HG02588 (cell line): ENCODE results near the gene ZFP14.

Experiments used
- ATAC-seq: cut with Tn5 transposase; IDR thresholded peaks from one replicate; pipeline ENCODE4 v1.9.1; 2021; ENCODE audit warnings: mild to moderate bottlenecking, moderate library complexity; ENCODE audit not compliant: unreplicated experiment

Gene ZFP14

DNA sequence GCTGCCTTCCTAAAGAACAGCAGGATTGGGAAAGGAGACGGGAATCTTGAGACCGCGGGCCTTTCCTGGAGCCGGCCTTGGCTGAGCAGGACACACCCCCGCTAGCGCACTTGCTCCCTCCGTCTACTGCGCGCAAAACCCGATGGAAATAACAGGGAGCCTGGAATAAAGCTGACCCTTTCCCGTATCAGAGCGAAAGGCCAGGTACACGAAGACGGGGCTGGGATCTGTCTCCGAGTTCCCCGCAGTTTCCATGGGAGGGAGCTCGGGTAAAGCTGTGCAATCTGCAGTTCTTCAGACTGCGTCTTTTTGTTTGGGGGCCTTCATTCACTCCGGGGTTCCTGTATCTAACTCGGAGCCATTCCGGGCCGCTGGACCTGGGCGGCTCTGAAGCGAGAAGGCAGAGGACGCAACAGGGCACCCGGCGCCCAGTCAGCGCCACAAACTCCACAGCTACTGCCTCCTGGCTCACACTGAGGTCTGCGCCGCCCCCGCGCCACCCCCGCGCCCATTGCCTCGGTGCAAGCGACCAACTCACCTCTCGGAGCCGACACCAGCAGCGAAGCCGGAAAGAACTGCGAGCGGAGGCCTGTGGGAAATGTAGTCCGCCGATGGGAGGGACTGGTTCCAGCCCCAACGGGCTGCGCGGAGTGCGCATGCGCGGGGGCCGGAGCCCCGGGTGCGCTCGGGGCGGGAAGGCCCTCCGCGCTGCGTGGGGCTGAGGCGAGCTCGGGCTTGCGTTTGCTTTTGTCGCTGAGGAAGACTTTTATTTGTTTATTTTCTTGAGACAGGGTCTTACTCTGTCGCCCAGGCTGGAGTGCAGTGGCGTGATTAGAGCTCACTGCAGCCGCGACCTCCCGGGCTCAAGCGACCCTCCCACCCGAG is at the start of gene ZFP14:
TSS of gene ZFP14 (minus strand) at position 577 of the 885 bp plus-strand sequence. CDS start 11,309 bp downstream, outside the sequence.
- ATAC-seq: peak; percentile 96

DNA sequence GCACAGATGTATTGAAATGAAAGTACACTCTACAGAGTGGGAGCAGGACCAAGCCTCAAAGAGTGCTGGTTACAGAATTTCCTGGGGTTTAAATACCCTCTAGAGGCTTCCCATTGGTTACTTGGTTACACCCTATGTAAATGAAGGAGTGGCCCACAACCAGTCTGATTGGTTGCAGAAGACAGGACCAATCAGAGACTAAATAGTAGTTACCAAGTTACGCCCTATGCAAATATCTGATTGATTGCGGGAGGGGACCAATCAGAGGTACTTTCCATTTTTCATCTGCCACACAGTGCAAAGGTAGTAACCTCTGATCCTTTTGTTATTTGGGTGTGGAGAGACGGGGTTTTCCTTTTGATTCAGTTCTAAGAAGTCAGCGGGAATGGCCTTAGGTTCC is 44.9 kb upstream of the ZFP14 start:
- no peak for ATAC-seq

DNA sequence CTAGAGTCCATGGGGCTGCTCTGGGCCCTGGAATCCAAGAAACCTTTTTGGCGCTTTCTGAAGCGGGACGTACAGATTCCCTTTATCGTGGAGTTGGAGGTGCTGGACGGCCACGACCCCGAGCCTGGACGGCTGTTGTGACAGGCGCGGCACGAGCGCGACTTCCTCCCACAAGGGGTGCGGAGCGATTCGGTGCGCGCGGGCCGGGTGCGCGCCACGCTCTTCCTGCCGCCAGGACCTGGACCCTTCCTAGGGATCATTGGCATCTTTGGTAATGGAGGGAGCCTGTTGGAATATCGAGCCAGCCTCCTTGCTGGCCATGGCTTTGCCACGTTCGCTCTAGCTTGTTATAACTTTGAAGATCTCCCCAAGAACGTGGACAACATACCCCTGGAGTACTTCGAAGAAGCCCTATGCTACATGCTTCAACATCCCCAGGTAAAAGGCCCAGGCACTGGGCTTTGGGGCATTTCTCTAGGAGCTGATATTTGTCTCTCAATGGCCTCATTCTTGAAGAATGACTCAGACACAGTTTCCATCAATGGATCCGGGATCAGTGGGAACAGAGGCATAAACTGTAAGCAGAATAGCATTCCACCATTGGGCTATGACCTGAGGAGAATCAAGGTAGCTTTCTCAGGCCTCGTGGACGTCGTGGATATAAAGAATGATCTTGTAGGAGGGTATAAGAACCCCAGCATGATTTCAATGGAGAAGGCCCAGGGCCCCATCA is 42.9 kb upstream of the ZFP14 start:
- ATAC-seq: no peak

DNA sequence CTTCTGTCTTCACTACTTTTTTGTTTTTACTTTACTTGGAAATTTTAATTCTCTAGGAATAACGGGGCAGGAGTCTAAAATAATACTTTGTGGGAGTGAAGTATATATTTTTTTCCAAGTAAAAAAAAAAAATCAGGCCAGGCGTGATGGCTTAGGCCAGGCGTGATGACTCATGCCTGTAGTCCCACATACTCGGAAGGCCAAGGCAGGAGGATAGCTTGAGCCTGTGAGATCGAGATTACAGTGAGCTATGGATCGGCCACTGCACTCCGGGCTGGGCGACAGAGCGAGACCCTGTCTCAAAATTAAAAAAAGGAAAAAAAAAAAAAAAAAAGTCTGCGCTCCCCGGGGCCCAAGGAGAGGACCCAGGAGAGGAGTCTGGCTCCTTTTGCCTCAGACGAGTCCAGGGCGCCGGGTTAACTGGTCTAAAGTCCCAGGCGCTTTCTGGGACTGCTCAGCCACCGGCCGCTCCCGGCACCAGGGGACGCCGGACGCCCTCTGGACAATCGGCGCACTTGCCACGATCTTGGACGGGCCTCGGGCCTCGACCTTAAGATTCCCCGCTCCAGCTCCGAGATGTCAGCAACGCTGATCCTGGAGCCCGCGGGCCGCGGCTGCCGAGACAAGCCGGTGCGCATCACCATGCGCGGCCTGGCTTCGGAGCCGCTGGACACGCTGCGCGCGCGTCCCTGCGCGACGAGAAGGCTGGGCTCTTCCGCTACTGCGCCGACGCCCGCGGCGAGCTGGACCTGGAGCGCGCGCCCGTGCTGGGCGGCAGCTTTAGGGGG is 42.2 kb upstream of the ZFP14 start:
- ATAC-seq: no peak

DNA sequence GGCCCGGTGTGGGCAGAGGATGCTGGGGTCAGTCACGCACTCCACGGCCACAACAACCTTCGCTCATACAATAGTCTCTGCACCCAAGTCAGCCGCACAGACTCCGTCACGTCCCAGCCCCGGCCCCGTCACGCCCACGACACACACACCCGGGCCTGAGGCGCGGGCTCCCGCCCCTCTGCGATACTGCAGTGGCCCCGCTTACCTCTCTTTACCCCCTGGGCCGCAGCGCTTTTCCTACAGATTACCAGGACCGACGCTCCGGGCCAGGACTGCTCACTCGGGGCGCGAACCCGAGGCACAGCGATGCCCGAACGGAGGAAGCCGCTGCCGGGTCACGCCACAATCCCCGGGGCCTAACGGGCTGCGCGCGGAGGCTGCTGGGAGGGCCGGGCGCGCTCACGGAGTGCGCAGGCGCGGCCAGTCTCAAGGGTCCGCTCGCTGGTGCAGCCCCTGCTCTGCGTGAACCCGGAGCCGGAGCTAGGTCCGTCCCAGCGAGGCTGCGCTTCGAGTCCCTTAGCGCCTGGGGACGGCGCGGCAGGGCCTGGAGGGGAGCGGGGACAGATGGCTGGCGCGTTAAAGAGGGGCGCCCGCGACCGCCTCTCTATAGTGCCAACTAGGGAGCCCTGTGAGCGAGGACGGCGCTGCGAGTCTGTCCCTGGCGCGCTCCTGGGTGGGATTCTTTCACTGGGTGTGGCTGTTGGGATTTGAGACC is 39.4 kb upstream of the ZFP14 start, which contains the start of gene ZFP82:
TSS of gene ZFP82 (minus strand) at position 358 of the 715 bp plus-strand sequence. CDS start 8,855 bp downstream, outside the sequence.
- peak; percentile 82 for ATAC-seq

DNA sequence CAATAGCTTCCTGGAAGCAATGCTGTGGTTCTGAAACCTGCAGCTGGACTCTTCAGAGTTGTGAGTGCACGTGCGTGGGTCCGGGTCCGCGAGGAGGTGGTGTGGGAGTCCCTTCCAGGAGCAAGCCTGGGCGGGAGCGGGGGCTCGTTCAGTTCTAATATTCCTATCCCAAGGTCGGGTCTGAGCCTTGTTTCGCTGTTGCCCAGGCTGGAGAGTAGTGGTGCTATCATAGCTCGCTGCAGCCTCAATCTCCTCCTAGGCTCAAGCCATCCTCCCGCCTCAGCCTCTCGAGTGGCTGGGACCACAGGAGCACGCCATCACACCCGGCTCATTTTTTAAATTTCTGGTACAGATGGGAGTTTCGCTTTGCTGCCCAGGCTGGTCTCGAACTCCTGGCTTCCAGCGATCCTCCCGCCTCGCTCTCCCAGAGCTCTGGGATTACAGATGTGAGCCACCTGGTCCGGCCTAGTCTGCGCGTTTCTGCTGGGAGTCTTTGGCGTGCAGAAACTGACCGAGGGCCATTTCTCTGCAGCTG is 38.8 kb upstream of the ZFP14 start:
- no peak for ATAC-seq

DNA sequence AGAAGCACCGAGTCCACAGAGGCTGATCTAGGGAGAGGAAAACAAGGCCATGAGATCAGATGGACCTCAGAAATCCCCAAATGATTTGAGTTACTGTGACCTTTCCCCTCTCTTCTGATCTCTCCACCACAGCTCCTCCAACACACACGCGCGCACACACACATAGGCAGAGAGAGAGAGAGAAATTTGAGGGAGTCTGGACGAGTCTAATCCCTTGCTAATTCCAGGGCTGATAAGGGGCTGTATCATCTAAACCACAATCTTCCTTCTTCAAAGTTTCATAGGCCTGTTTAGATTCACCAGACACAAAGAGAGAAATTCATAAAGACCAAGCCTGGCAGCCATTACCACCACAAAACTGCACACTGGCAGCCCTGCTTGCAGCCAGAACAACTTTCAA is 30.8 kb upstream of the ZFP14 start:
- no peak for ATAC-seq

DNA sequence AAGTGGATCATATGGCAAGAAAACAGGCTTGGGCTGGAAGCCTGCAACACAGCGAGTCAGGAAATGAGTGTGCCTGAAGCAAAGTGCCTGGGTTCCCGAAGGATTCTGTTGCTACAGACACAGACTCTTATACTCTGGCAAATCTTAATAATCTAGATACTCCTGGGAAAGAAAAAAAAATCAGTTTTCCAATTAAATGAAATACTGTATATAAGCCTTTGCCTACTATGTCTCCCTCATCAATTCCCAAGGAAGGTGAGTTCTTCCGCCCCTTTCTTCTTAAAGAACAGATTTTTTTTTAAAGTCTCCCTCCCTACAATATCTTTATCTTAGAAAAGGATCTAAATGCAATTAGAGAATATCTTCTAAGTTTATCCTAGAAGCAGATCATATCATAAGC is 29.1 kb upstream of the ZFP14 start:
- no peak for ATAC-seq

DNA sequence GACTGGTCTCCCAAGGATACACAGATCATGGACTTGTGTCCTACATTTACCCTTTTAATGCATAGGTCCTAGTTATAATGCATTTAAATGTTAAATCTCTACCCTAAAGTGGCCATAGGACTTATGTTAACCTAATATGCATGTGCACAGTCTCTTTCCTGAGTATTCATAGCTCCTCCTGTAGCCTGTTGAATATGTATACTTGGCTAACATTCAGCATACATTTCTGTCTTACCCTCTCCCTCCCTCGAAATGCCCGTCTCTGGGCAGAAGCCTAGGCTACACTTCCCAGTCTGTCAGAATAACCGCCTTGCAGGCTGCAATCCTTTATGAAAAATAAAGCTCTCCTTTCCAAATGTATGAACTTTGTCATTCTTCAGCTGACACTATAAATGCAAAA is 25.5 kb upstream of the ZFP14 start:
- no peak for ATAC-seq

DNA sequence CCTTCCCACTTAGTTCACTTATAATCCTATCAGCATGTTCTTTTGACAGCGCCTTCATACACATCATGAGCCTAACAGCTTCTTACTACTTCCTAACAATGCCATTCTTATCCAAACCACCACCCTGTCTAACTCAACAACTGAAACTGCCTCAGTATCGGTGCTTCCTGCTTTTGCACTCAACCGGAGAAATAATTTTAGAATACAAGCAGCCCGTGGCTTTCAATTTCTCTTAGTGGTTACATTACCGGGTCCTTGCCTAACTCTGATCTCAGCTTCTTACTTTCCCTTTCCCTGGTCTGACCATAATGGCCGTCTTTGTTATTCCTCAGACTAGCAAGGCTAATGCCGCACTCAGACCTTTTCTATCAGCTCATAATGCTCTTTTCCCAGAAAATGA is 22.5 kb upstream of the ZFP14 start:
- ATAC-seq: no peak

DNA sequence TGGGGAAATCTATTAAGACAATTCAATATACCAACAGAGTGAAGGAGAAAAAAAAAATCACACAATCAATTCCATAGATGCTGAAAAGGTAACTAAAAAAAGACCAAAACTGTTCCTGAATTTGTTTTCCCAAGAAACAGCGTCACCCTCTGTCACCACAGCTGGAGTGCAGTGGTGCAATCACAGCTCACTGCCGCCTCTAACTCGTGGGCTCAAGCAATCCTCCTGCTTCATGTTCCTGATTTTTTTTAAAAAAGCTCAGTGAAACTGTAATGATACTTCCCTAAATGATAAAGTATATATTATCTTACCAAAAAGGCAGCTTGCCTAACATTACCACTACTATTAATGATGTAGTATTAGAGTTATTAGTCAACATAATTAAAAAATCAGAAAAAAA is 19.6 kb upstream of the ZFP14 start:
- no peak for ATAC-seq

DNA sequence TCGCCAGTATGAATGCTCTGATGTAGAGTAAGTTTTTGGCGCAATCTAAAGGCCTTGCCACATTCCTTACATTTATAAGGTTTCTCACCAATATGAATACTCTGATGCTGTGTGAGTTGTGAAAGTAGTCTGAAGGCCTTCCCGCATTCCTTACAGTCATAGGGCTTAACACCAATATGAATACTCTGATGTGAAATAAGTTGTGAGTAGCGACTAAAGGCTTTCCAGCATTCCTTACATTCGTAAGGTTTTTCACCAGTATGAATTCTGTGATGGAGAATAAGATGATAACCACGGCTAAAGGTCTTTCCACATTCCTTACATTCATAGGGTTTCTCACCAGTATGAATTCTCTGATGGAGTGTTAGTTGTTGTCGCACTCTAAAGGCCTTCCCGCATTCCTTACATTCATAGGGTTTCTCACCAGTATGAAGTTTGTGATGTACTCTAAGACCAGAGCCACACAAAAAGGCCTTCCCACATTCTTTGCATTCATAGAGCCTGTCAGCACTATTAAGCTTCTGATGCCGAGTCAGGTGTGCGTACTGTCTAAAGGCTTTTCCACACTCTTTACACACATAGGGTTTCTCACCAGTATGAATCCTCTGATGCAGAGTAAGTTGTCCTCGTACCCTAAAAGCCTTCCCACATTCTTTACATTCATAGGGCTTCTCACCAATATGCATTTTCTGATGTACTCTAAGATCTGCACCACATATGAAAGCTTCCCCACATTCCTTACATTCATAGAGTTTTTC is 14.1 kb upstream of the ZFP14 start:
- ATAC-seq: no peak

DNA sequence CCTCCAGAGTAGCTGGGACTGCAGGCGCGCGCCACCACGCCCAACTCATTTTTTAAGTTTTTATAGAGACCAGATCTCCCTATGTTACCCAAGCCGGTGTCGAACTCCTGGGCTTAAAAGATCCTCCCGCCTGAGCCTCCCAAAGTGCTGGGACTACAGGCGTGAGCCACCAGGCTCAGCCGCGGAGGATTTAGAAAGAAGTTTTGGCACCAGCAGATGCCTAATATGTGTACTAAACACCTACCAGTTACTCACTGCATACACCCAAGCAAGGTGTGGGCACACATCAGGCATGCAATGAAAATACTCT is 464 bp upstream of the ZFP14 start:
- no peak for ATAC-seq

DNA sequence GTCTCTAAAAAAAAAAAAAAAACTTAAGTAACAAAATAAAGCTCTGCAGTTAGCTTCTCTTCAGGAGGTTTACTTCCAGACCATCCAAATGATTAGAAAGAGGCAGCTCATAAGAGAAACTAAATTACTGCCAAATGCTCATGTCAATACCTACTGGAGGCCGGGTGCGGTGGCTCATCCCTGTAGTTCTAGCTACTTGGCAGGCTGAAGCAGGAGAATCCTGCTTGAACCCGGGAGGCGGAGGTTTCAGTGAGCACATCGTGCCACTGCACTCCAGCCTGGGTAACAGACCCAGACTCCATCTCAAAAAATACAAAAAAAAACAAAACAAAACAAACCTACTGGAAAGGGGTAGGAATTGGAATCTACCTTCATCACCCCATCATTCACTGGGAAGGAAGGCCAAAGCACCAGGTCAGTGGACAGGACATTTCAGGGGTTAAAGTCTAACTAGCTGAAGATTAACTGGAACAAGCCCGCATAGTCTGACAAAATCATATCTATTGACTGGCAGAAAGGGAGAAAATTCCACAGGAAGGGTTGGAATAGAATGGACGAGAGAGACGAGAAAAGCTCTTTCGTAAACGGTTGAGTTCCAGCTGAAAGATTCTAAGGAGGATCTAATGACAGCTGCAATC is 1.3 kb downstream of the ZFP14 start:
- no peak for ATAC-seq

DNA sequence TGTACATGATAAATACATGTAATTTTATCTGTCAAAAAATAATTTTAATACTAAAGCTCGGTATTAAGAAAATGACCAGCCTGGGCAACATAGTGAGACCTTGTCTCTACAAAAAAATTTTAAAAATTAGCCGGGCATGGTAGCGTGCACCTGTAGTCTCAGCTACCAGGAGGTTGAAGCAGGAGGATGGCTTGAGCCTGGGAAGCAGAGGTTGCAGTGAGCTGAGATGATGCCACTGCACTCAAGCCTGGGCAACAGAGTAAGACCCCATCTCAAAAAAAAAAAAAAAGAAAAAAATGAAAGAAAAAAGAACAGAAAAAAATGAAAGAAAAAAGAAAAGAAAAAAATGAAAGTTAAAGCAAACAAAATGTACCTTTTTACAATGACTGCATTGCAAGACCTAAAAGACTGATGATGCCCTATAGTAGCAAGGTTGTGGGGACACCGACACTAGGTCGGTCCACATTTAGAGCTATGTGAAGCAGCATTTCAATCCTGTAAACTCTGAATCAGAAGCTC is 5.3 kb downstream of the ZFP14 start:
- no peak for ATAC-seq

DNA sequence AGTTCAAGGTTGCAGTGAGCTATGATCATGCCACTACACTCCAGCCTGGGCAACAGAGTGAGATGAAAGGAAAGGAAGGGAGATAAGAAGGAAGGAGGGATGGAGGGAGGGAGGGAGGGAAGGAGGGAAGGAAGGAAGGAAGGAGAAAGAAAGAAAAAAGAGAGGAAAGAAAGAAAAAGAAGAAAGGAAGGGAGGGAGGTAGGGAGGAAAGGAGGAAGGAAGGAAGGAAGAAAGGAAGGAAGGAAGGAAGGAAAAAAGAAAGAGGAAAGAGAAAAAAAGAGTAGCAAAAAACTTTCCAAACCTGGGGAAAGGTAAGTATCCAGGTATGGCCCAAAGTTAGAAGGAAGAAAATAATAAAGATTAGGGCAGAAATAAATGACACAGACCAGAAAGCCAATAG is 7.1 kb downstream of the ZFP14 start:
- no peak for ATAC-seq

DNA sequence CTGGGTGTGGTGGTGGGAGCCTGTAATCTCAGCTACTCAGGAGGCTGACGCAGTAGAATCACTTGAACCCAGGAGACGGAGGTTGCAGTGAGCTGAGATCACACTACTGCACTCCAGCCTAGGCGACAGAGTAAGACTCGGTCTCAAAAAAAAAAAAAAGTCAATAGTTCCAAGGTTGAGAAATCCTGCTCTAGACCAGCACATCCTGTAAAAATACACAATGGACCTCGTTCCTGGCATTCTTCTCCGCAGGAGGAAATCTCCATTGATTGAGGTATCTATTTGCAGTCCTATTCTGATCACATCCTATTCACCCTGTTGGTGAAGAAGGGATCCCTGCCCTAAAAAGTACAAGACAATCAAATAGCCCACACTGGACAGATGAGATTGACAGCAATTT is 15.2 kb downstream of the ZFP14 start:
- no peak for ATAC-seq

DNA sequence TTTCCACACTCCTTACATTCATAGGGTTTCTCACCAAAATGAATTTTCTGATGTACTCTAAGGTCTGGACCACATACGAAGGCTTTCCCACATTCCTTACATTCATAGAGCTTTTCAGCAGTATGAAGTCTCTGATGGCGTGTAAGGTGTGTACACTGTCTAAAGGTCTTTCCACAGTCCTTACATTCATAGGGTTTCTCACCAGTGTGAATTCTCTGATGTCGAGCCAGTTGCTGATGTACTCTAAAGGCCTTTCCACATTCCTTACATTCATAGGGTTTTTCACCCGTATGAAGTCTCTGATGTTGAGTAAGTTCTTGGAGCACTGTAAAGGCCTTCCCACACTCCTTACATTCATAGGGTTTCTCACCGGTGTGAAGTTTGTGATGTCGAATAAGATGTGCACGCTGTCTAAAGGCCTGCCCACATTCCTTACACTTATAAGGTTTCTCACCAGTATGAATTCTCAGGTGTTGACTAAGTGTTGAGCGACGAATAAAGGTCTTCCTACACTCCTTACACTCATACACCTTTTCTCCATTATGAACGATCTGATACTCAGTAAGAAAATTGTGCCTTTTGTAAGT is 38.1 kb downstream of the ZFP14 start:
- ATAC-seq: no peak
